GM21786 (cell line): ENCODE results near the gene SELENBP1.
"Not testable (repeated sequence)": the region's sequence is repeated elsewhere in the genome, so short reads cannot be mapped to it uniquely, and the experiment has no call there.

Source experiments
- ATAC-seq: cut with Tn5 transposase; IDR thresholded peaks from one replicate; pipeline ENCODE4 v1.9.1; 2021; ENCODE audit not compliant: unreplicated experiment

Gene SELENBP1

GRCh38 chr1:151377150-151377884 lies 4.8 kb upstream of the SELENBP1 start:
- no peak for ATAC-seq

GRCh38 chr1:151373196-151373595 lies 691 bp upstream of the SELENBP1 start:
- no peak for ATAC-seq

GRCh38 chr1:151371370-151372057 lies 991 bp downstream of the SELENBP1 start:
- no peak for ATAC-seq

- ATAC-seq: no peak
Observed at GRCh38 chr1:151370211-151370911, 2.1 kb downstream of the SELENBP1 start.

GRCh38 chr1:151369621-151370048 lies 2.9 kb downstream of the SELENBP1 start:
- no peak for ATAC-seq

GRCh38 chr1:151369302-151369610 lies 3.2 kb downstream of the SELENBP1 start:
- ATAC-seq: no peak

GRCh38 chr1:151368393-151369301 lies 3.9 kb downstream of the SELENBP1 start:
- no peak for ATAC-seq

- no peak for ATAC-seq
Observed at GRCh38 chr1:151367658-151368392, 4.7 kb downstream of the SELENBP1 start.

- ATAC-seq: no peak
Observed at GRCh38 chr1:151364996-151365395, 7.5 kb downstream of the SELENBP1 start.

GRCh38 chr1:151362308-151363155 lies 10.0 kb downstream of the SELENBP1 start:
- ATAC-seq: no peak

- no peak for ATAC-seq
Observed at GRCh38 chr1:151361883-151362282, 10.6 kb downstream of the SELENBP1 start.

GRCh38 chr1:151356696-151357095 lies 15.8 kb downstream of the SELENBP1 start:
- ATAC-seq: no peak

- ATAC-seq: no peak
Observed at GRCh38 chr1:151352021-151352718, 20.3 kb downstream of the SELENBP1 start.

GRCh38 chr1:151350323-151350722 lies 22.2 kb downstream of the SELENBP1 start:
- ATAC-seq: not testable (repeated sequence)

GRCh38 chr1:151347523-151348246 lies 24.8 kb downstream of the SELENBP1 start:
- ATAC-seq: no peak

GRCh38 chr1:151346769-151347522 lies 25.6 kb downstream of the SELENBP1 start, which contains the start of gene RFX5:
Gene RFX5 (minus strand): TSS chr1:151347252. CDS start chr1:151346320, 932 bp downstream.
- ATAC-seq: peak; percentile 95

GRCh38 chr1:151346082-151346768 lies 26.3 kb downstream of the SELENBP1 start:
- no peak for ATAC-seq
